ENCODE results near the gene DAB2IP.

Gene DAB2IP

DNA sequence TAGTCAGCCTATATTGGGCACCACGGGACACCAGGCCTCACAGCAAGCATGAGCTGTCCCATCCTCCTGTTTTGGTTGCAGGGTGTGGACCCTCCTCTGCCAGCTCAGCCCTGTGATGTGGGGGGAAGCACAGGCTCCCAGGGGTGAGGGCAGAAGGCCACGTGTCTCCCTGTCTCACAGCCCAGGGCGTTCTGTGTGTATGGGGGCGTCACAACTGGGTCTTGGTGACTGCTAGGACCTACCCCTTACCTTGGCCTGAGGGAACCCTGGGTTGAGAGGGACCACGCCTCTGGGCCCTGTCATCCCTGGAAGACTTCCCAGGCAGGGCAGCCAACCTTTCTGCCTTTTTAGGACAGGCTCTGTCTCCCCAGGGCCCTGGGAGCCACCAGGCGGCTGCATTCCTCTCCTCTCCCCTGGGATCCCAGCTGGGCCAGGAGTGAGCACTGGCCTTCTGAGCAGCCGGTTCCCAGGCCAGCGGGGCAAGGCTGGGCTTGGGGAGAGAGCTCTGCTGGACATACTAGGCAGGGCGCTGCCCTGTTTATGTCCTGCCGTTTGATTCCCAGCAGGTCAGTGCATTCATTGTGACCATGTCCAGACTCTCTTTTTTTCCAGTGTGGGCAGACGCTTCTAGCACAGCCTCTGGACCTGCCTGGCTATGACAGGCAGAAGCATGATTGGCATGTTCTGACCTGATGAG is 97.4 kb downstream of the DAB2IP start:
- DNase-seq: no peak

DNA sequence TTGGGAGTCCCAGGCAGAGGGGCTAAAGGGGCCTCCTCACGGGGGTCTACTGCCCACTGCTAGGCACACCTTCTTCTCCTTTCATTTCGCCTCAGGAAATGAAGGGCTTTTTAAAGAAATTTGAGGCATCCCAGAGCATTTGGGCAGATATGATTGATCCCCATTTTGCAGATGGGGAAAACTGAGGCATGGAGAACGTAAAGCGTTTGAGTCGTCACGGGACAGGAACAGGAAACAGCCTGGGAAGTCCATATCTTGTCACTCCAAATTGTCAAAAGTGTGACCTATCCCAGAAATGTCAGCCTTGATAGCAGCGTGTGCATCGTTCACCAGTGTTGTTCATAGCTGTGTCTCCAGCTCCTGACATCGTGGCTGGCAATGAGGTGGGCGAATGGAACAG is 98.2 kb downstream of the DAB2IP start:
- no peak for DNase-seq

DNA sequence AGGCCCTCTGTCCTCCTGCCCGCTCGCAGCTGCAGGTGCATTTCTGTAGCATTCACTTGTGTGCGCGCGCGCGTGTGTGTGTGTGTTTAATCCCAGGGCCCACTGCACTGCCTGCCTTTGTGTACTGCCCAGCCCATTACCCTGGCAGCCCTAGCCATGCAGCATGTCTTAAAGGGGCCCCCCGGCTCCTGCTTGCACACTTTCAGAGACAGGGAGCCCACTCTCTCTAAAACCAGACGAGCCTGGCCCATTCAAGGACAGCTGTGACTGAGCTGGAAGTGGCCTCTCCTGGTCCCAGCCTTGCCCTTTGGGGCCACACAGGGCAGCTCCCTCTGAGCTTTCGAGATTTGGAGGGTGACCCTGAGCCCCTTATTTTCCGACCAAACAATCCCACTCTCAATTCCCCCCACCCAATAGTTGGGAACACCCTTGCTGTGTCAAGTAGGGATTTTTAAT is 98.9 kb downstream of the DAB2IP start:
- no peak for DNase-seq

DNA sequence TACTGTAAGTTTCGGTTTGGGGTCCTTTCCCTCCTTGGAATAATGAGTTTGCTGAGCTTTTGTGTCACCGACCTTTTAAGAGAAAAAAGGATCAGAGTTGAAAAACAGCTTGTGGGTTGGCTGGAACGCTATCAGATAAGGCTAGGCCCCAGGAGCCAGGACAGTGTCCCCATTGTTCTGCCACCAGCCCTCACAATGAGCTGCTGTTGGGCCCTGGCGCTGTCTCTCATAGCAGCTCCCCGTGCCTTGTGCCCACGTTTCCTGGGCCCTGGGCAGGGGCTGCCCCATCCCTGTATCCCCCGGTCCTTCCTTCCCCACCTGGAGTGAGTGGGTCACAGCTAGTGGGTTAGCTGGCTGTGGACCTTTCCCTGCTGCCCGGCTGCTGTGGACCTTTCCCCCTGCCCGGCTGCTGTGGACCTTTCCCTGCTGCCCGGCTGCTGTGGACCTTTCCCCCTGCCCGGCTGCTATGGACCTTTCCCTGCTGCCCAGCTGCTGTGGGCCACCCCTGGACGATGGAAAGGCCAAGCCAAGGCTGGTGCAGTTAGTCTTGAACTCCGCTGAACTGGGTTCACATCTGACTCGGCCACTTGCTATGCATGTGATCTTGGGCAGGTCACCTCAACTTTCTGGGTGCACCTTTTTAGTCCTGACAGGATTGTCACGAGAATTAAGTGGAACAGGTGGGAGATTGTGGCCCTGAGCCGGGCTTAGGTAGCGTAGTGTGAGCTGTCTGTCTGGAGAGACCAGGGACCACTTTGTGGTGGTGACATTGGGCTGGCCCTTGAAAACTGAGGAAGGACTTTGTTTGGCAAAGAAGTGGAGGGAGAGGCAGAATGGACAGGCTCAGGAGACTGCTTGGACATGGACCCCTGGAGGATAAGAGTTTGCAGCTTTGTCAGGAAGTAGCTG is 99.5 kb downstream of the DAB2IP start:
- DNase-seq: no peak

DNA sequence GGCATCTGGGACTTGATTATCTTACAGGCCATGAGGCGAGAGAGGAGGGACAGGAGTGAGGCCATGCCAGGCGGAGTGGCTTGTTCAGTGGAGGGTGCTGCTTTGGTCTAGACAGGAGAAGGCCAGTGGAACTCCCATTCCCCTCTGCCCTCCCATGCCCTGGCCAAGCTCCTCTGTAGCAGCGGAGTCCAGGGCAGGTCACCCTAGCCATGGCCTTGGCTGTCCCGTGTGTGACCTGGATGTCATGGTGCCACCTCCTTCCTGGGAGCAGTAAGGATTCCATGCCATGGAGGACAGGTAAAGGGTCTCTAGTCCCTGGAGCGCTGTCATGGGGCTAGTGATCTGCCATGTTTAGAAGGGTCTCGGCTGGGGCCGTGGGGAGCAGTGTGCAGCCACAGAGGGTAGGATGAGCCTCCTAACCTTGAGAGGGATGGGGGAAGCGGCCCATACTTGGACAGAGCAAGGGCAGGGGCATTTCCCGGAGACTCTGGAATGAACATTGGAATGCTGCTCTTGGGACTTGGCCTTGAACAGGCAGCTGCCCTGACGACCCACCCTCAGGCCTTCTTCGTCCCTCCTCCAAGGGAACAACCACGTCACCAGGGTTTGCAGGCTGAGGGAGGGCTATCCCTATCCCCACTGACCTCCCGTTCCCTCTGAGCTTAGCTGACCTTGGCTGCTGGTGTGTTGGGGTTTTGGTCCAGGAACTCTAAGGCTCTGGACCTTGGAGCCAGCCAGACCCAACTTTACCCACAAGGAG is 100.4 kb downstream of the DAB2IP start:
- no peak for DNase-seq

DNA sequence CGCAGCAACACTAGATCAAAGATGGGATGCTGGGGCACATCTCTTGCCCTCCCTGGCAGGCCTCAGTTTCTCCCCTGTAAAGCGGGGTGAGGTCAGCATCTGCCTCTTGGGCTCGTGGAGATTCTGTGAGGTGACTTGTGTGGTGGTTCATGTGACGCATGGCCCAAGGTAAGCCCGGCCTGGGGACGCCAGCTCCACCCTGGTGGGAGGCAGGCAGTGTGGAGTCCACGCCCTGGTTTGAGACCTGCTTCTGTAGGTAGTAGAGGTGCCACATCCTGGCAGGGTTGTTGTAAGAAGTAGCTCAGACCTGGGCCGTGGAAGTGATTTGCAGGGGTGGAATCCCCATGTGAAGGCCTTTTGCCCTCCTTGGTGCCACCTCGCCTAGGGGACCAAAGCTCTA is 101.5 kb downstream of the DAB2IP start:
- DNase-seq: no peak

DNA sequence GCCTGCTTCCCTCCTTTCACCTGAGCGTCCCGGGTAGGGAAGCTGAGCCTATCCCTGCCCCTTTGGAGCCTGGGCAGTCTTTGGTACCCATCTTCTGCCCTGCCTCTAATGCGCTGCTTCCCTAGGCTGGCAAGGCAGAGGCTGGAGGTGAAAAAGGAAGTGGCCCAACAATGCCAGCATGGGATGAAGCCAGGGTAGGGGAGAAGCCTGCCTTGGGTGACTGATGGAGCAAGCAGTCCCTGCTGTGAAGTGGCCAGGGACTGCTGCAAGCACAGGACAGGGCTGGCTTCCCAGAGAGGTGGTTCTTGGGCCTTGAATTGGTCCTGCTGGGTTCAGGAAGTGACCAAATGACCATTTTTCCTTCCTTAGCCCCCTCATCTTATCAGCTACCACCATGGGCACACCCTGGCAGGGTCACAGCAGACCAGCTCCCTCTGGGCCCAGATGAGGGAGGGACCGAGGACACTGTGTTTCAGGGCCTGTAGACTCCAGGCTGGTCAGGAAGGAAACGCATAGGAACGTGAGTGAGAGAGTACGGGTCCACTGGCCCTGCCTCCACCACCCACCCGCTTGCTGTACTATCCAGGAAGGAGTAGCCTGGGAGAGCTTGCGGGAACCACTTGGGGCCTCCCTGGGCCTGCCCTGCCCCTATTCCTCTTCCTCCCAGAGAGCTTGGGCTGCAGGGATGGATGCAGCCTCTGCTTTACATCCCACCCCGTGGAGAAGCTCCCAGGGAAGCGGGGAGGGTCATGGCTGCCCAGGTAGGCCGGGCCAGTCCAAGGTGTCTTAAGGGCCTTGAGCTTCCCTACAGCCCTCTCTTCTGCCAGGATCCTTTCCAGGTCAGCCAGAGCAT is 102.6 kb downstream of the DAB2IP start:
- DNase-seq: no peak

DNA sequence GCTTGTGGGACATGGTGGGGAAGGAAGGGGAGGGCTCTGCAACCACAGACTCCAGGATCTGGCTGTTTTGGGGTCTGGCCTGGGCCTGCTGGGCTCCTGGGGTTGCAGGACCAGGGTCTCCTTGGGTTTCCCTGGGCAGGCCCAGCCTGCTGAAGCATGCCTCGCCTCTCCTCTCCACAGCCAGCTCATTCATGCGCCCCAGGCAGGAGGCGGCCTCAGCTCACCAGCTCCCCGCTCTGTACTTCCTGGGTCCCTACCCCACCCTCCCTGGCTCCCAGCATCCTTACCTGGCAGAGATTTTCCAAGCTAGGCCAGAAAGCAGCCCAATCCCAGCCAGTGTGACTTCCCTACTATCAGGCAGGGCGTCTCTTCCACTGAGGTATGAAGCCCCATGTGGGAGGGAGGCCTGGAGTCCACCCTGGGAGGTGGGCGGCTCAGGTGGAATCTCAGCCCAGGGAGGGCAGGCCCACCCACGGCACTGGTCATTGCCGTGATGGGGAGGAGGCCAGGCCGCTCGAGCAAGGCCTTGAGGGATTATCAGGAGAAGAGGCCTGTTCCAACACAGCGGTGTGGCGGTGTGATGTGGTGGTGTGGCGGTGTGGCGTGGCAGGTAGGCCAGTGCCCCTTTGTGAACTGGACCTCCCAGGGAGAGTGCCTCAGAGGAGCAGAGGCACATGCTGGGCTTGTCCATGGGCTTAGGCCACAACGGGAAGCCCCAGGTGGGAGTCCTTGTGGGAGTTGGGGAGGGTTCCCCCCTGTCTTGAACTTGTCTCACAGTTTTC is 103.4 kb downstream of the DAB2IP start:
- no peak for DNase-seq

DNA sequence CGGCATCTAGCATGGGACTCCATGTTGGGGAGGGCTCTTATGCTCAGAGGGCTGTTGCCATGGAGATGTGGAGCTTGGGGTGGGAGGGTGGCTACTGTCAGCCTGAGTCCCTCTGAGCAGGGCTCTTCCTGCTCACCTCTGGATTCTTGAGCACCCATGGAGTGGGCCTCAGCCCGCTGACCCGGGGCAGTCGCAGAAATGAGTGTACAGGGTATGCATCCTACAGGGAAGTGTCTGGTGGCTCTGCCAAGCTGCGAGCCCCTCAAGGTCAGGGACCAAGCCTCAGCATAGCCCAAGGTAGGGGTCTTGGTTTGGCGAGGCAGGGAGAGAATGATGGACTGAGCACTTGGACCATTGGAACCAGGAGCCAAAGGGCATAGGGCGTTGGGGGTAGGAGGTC is 104.1 kb downstream of the DAB2IP start:
- no peak for DNase-seq

DNA sequence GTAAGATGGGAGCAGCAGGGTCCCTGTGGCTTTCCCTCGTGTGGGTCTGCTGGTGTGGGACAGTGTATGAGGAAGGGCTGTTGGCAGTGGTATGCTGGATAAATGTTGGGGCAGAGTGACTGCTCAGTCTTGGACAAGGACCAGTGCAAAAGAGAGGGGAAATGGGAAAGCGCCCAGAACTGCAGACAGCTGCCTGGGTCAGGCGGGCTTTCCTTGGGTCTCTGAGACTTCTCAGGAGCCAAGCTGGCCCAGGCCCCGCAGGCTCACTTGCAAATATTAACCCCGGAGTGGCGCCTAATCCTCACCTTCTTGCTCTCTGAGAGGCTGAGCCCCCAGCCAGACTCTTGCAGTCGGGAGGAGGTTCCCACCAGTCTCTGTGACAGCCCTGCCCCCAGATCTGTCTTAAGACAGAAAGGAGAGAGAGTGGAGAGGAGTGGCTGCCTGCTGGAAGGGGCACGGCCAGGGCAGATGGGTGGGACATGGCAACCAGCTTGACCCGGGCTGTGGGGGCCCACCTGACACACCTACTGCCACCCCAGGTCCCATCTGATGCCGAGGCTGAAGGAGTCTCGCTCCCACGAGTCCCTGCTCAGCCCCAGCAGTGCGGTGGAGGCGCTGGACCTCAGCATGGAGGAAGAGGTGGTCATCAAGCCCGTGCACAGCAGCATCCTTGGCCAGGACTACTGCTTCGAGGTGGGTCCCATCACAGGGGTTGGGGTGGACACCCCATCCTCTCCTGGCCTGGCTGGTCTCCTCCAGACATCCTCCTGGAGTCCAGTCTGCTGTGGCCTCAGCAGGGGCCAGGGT is 105.2 kb downstream of the DAB2IP start:
- no peak for DNase-seq

DNA sequence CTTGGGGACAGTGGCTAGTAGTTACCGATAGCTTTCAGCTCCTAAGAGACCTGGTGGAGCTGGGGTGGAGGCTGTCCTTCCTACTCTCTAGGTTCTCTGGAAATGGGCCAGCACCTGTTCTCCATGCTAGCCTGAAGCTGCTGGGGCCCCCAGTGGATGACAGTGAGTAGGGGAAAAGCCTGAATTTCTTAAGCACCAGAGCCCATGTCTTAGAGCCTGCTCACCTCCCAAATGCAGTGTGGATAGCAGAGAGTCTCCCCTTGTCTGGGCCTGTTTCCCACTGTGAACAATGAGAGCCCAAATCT is 105.8 kb downstream of the DAB2IP start:
- no peak for DNase-seq

DNA sequence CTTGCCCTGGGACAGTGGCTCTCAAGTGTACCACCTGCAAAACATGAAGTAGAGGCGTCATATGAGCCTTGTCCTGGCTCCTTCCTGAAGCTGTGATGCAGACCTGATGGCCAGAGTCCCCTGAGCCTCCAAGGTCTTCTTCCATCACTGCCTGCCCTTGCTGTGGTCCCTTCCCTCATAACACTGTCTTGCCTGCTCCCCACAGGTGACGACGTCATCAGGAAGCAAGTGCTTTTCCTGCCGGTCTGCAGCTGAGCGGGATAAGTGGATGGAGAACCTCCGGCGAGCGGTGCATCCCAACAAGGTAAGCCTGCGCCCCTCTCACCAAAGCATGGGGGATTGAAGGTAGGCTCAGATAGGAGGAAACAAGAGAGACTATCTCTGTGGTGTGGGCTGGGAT is 107.3 kb downstream of the DAB2IP start:
- DNase-seq: no peak

DNA sequence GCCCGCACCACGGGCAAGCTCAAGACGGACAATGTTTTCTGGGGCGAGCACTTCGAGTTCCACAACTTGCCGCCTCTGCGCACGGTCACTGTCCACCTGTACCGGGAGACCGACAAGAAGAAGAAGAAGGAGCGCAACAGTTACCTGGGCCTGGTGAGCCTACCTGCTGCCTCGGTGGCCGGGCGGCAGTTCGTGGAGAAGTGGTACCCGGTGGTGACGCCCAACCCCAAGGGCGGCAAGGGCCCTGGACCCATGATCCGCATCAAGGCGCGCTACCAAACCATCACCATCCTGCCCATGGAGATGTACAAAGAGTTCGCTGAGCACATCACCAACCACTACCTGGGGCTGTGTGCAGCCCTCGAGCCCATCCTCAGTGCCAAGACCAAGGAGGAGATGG is 108.6 kb downstream of the DAB2IP start:
- DNase-seq: no peak

DNA sequence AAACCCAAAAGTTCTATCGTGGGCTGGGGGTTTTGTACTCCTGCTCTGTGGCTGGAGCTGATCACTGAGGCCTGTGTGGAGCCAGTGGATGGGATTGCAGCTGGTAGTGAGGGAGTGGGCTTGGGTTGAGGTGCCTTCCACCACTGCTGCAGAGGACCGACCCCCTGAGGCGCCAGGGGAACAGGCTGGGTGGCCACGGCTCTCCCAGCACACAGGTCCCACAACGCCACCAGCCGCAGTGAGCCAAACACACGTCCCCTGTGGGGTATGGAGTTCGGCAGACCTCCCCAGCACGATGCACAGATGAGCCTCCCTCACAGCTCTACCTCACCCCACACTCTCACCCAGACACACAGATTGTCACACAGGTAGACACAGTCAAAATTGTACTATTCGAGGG is 109.1 kb downstream of the DAB2IP start:
- no peak for DNase-seq

DNA sequence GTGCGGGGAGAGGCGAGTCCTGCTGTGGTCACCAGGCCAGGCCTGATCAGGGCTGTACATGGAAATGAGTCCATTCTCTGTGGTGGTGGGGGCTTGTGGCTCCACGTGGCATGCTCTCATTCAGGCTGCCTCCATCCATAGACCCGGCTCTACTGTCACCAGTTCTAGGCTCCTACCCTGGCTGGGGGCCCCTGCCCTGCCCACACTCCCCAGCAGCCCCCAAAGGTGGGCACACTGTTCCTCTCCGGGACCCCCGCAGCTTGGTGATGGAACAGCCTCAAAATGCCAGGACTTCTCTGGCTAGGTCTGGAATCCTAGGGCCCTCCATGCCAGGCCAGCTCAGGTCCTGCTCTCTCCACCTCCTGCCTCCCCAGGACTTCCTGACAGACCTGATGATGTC is 111.7 kb downstream of the DAB2IP start:
- DNase-seq: no peak

DNA sequence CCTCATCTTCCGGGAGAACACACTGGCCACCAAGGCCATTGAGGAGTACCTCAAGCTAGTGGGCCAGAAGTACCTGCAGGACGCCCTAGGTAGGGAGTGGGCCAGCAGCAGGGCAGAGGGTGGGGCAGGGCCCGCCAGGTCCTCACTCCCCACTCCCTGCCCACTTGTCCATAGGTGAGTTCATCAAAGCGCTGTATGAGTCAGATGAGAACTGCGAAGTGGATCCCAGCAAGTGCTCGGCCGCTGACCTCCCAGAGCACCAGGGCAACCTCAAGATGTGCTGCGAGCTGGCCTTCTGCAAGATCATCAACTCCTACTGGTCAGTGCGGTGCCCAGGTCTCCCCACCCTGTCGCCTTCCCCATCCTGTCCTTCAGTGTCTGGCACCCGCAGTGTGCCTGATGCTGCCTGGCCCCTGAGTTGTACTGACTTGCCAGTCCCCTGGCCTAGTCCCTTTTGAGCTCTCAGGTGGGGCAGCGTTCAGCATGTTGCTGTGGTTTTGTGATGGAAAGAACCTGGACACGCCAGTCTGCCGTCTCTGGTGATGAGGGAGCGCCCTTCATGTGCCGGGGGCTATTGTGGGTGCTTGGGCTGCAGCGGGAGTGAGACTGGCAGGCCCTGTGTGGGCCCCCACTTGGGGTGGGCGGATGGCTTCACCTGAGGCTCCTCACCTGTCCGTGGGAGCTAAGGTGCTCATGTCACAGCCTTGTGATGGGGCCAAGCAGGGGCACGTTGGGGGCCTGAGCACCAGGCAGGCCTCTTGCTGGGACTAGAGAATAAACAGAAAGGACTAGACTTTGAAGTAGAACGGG is 112.3 kb downstream of the DAB2IP start:
- no peak for DNase-seq

DNA sequence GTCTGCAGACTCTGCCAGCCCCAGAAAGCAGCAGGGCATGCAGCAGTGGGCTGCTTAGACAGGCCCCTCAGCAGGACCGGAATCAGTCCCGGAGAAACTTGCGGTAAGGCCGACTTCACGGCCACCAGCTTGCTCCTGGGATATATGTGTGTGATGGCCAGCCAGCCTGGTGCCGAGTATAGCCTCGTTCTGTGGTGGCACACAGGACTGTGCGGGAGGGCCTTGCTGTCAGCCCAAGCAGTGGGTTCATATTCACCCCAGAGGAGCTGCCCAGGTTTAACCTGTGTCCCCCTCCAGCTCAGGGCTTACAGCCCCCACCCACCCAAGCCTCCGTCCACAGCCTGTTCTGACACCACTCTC is 112.9 kb downstream of the DAB2IP start:
- no peak for DNase-seq

DNA sequence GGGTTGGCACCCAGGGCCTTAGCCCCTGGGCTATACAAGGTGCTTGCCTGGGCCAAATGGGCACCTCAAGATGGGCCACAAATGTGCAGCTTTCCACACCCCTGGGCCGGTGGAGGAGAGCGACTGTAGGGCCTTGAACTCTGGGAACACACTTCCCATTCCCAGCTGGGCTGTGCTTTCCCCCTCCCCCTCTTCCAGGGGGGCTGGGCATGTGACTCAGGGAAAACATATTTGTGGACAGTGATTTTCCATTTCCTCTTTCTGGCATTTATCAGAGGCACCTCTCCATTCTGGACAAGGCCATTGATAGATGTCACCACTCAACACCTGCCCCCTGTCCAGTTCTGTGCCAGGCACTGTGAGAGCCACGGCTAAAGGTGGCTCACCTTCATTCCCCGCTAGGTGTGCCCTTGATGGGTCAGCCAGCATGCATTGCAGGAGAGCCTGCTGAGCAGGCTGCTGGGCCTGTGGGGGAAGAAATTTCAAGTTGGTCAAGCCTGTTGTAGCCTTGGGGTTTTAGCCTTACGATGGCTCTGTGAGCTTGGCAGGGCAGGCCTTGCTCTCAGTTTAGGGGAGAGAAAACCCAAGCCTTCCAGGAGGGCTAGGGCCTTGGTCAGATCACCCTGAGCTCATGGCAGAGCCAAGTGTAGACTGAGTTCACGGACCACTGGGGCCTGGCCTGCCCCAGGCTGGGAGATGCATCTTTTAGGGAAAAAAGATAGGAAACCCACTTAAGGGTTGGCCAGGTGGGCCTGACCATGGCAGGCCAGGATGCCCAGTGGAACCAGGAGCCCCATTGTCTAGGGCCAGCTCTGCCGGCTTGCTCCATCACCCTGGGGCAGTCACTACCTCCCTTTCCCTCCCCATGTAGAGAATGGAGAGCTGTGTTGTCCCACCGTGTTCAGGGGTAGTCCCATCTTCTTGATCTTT is 113.9 kb downstream of the DAB2IP start:
- no peak for DNase-seq

DNA sequence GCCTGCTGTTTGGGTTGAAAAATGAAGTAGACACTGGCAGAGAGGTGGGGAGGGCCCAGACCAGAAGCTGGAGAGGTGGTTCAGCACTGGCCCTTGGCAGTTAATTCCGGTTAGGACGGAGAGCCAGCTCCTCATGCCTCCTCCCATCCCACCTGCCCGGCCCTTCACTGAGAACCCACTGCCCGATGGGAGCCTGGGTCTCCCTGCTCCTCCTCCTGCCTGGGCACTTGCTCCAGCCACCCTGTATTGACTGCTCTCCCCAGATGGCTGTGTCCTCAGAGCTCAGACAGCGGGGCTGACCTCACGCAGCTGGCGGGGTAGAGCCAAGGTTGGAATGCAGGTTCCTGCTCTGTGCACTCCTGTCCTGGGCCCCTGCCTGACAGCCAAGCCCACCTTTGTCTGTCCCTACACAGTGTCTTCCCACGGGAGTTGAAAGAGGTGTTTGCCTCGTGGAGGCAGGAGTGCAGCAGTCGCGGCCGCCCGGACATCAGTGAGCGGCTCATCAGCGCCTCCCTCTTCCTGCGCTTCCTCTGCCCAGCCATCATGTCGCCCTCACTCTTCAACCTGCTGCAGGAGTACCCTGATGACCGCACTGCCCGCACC is 114.7 kb downstream of the DAB2IP start:
- no peak for DNase-seq
